Loucy (cell line): ENCODE measurements around the gene NUDT3.

Experiments
- H2AFZ ChIP-seq: fragments of 200-600 bp; sonication (generic); 2 replicates; pipeline ENCODE4 v1.6.0; 2016; ENCODE audit warnings: antibody characterized with exemption, mild to moderate bottlenecking, low read length, moderate library complexity
- H3F3A ChIP-seq: fragments of 200-600 bp; 2 replicates; pipeline ENCODE4 v1.6.0; 2016; ENCODE audit warnings: antibody characterized with exemption, low read depth, mild to moderate bottlenecking
- H3K27me3 ChIP-seq: fragments of 200-600 bp; sonication (generic); 2 replicates; pipeline ENCODE4 v1.6.1; 2014; ENCODE audit warnings: low read length, mild to moderate bottlenecking; ENCODE audit not compliant: insufficient read depth, poor library complexity, severe bottlenecking
- H3K36me3 ChIP-seq: fragments of 200-600 bp; sonication (generic); 2 replicates; pipeline ENCODE4 v1.6.1; 2016; ENCODE audit warnings: low read length; ENCODE audit not compliant: insufficient read depth
- H3K4me1 ChIP-seq: fragments of 200-600 bp; sonication (generic); 2 replicates; pipeline ENCODE4 v1.5.1; 2014; ENCODE audit warnings: low read length, mild to moderate bottlenecking; ENCODE audit not compliant: insufficient read depth, poor library complexity, severe bottlenecking
- H3K4me2 ChIP-seq: fragments of 200-600 bp; sonication (generic); 2 replicates; pipeline ENCODE4 v1.6.0; 2014; ENCODE audit warnings: antibody characterized with exemption, low read length, low read depth, mild to moderate bottlenecking; ENCODE audit not compliant: poor library complexity, severe bottlenecking
- H3K4me3 ChIP-seq: fragments of 200-600 bp; sonication (generic); 2 replicates; pipeline ENCODE4 v1.5.1; 2014; ENCODE audit warnings: low read length, mild to moderate bottlenecking, mixed read lengths; ENCODE audit not compliant: poor library complexity, severe bottlenecking
- H3K79me2 ChIP-seq: fragments of 200-600 bp; sonication (generic); 2 replicates; pipeline ENCODE4 v1.6.1; 2014; ENCODE audit warnings: low read length; ENCODE audit not compliant: insufficient read depth
- H3K9ac ChIP-seq: fragments of 200-600 bp; sonication (generic); 2 replicates; pipeline ENCODE4 v1.6.0; 2014; ENCODE audit warnings: mild to moderate bottlenecking, low read depth, low read length, moderate library complexity; ENCODE audit not compliant: poor library complexity, severe bottlenecking
- H3K9me2 ChIP-seq: fragments of 200-600 bp; sonication (generic); replicated peaks from 2 replicates; pipeline ENCODE4 v1.6.1; 2016; ENCODE audit warnings: low read depth, low read length, mixed read lengths
- H3K9me3 ChIP-seq: fragments of 200-600 bp; sonication (generic); 2 replicates; pipeline ENCODE4 v1.6.1; 2014; ENCODE audit warnings: mild to moderate bottlenecking, antibody characterized with exemption, low read length, low read depth; ENCODE audit not compliant: insufficient read depth
- H4K20me1 ChIP-seq: fragments of 200-600 bp; sonication (generic); 2 replicates; pipeline ENCODE4 v1.6.0; 2014; ENCODE audit warnings: antibody characterized with exemption, low read length, mild to moderate bottlenecking; ENCODE audit not compliant: insufficient read depth, poor library complexity, severe bottlenecking
- EZH2phosphoT487 ChIP-seq: fragments of 200-600 bp; IDR thresholded peaks from 2 replicates; pipeline ENCODE4 v1.6.1; 2018; ENCODE audit warnings: antibody characterized with exemption, mild to moderate bottlenecking, moderate library complexity, borderline replicate concordance
- TF ChIP-seq, protein P1 (sequence below): fragments of 200-600 bp; sonication (generic); conservative IDR thresholded peaks from 2 replicates; pipeline ENCODE4 v1.5.1; 2014; ENCODE audit warnings: mild to moderate bottlenecking, antibody characterized with exemption, low read length

The NUDT3 gene

DNA sequence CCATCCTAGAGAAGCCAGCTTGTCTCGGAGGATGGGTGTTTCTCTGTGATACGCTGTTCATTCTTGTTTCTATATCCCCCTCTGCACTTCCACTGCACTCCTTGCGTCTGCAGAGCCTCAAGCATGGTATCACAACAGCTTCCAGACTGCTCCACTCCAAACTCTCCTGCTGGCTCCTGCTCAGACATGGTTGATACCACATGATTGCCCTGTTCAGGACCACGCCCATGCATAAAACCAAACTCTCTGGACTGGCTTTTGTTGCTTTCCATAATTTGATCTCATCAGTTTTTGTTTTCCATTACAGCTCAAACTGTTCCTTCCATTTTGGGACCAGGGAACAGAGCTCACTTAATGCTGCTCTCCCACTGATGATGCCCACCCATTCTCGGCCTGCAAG is 113.6 kb downstream of the NUDT3 start:
- H3K9me3 ChIP-seq, result no peaks in the 10 kb centered on the region
- no peaks in the 10 kb centered on the region for H3K79me2 ChIP-seq
- no peak overlapping the region for H3K9ac ChIP-seq
- no peaks in the 10 kb centered on the region for H3F3A ChIP-seq
- H3K4me2 ChIP-seq, result no peak overlapping the region
- TF ChIP-seq, protein P1, sequence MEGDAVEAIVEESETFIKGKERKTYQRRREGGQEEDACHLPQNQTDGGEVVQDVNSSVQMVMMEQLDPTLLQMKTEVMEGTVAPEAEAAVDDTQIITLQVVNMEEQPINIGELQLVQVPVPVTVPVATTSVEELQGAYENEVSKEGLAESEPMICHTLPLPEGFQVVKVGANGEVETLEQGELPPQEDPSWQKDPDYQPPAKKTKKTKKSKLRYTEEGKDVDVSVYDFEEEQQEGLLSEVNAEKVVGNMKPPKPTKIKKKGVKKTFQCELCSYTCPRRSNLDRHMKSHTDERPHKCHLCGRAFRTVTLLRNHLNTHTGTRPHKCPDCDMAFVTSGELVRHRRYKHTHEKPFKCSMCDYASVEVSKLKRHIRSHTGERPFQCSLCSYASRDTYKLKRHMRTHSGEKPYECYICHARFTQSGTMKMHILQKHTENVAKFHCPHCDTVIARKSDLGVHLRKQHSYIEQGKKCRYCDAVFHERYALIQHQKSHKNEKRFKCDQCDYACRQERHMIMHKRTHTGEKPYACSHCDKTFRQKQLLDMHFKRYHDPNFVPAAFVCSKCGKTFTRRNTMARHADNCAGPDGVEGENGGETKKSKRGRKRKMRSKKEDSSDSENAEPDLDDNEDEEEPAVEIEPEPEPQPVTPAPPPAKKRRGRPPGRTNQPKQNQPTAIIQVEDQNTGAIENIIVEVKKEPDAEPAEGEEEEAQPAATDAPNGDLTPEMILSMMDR, result no peak
- no peak for TF ChIP-seq EZH2phosphoT487
- no peaks in the 10 kb centered on the region for H3K9me2 ChIP-seq
- H3K4me1 ChIP-seq, result peaks cover 15% of the 10 kb centered on the region
- peaks cover 3% of the 10 kb centered on the region; the same call in 1 of the 2 replicates for H3K36me3 ChIP-seq
- H3K4me3 ChIP-seq, result no peak overlapping the region
- H4K20me1 ChIP-seq, result no peaks in the 10 kb centered on the region
- no peak overlapping the region for H2AFZ ChIP-seq
- H3K27me3 ChIP-seq, result no peaks in the 10 kb centered on the region

DNA sequence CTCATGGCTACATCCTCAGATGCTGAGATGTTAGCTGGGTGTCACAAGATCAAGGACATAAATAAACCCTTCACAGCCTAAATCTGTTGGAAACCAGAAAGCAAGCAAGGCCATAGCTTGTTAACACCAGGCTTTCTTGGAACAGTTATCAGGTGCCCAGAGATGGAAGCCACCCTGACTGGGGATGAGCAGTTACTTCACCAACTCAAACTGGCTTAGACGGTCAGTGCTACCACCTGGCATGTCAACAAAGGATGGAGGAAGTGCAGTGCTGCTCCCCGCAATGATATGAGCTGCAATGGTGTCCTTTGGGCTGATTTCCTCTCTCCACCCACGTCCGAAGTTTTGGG is 114.7 kb downstream of the NUDT3 start:
- Histone ChIP-seq H3K27me3 (no peaks in the 10 kb centered on the region), H3K36me3 (peaks cover 3% of the 10 kb centered on the region; the same call in 1 of the 2 replicates), H3K9ac (no peak overlapping the region), H3K4me1 (peaks cover 17% of the 10 kb centered on the region), H3K4me2 (no peak overlapping the region), H3K4me3 (no peak overlapping the region), H4K20me1 (no peaks in the 10 kb centered on the region), H3K79me2 (no peaks in the 10 kb centered on the region), H3K9me2 (no peaks in the 10 kb centered on the region), H3K9me3 (no peaks in the 10 kb centered on the region), H3F3A (no peaks in the 10 kb centered on the region), H2AFZ (no peak overlapping the region)
- TF ChIP-seq EZH2phosphoT487, result no peak
- TF ChIP-seq, protein P1, result no peak

DNA sequence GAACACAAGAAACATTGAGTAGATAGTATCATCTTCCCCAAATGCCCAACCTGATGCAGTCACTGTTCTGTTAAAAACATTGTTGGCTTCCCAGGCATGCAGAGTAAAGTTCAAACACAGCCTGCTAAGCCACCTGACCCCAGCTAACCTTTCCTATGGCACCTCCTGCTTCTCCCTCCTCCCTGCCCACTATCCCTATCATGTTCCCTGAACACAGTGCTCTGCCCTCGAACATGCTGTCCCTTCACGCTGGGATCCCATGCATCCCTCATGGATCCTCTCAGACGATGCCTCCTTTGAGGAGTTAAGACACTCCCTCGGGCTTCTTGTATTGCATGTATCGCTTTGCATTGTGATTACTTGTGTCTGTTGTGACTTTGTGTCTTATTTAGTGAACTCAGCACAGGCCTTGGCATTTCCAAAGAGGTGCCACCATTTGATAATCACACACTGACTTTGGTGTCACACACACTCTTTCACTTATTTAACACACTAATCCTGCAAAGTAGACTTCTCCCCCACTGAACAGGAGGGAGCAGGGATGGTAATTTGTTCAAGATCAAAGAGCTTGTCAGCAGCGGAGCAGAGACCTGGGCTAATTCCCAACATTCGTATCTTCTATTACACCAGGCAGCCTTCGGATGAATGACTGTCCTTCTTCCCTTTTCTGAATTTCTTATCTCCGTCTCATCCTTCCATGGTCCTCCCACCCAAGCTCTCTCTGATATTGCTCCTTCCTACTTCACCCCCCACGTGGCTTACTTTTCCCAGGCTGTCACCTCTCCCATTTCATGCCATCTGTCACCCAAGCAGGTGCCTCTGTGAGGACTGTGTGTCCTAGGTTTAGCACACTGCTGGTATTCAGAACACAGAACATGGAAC is 115.3 kb downstream of the NUDT3 start:
- Histone ChIP-seq H3K9ac (no peak overlapping the region), H3K9me3 (no peaks in the 10 kb centered on the region), H3K4me1 (peaks cover 19% of the 10 kb centered on the region), H3K4me2 (no peak overlapping the region), H3K36me3 (peaks cover 3% of the 10 kb centered on the region; the same call in 1 of the 2 replicates), H3F3A (no peaks in the 10 kb centered on the region), H2AFZ (no peak overlapping the region), H3K4me3 (no peak overlapping the region), H3K9me2 (no peaks in the 10 kb centered on the region), H4K20me1 (no peaks in the 10 kb centered on the region), H3K27me3 (no peaks in the 10 kb centered on the region), H3K79me2 (no peaks in the 10 kb centered on the region)
- TF ChIP-seq EZH2phosphoT487, result no peak
- TF ChIP-seq, protein P1, result no peak
